ENCODE results near the gene EDC4. TPM values are rescaled to one million over a fixed set of nuclear protein-coding genes. Genes with fewer than 3 reads are reported as not detected.

The EDC4 gene
- total RNA-seq, 1 experiment from 2014 or later, result 106 TPM

GRCh38 chr16:67847064-67847861 lies 25.6 kb upstream of the EDC4 start, which contains the start of gene CENPT:
TSS of gene CENPT (minus strand) at chr16:67847693. CDS start at chr16:67833859, 13,834 bp downstream.
- H2AFZ ChIP-seq (ENCODE audit: low read length), result no peak within 1 kb of the TSS
- H3K4me2 ChIP-seq (ENCODE audit: insufficient read depth, insufficient read length, low read length), result peak within 1 kb of the TSS; percentile 82
- no peaks in the 10 kb centered on the region for H3K27me3 Mint-ChIP-seq (ENCODE audit: low read depth)
- WGBS (ENCODE audit: extremely low coverage, insufficient read length, low lambda C conversion rate), result no CpG with 5 or more reads among the region's 62 CpGs
- no peaks in the 10 kb centered on the region for H3K9me3 ChIP-seq (ENCODE audit: control insufficient read depth, low read depth, low read length)
- no peak within 1 kb of the TSS for H2BK120ac ChIP-seq (ENCODE audit: low read depth, low read length, poor library complexity, severe bottlenecking)
- no peaks in the 10 kb centered on the region for H4K20me1 ChIP-seq (ENCODE audit: control insufficient read depth, insufficient read depth, insufficient read length)
- peaks cover 14% of the 10 kb centered on the region for H3K23me2 ChIP-seq (ENCODE audit: insufficient read length, low read depth, low read length, poor library complexity, severe bottlenecking)
- TF ChIP-seq CTCF (conservative IDR thresholded peaks at IDR 0.05), result no peak
- peaks cover 40 to 44% of the 10 kb centered on the region in 2 experiments for H3K4me1 Mint-ChIP-seq
- H3K56ac ChIP-seq (ENCODE audit: insufficient read length, low read depth, low read length), result no peak within 1 kb of the TSS
- H2BK15ac ChIP-seq (ENCODE audit: low read depth, low read length), result no peak within 1 kb of the TSS
- H3K79me1 ChIP-seq (ENCODE audit: insufficient read depth, low read depth, low read length, poor library complexity, severe bottlenecking), result no peaks in the 10 kb centered on the region
- H3K4ac ChIP-seq (ENCODE audit: low read depth, low read length), result no peak within 1 kb of the TSS
- peak within 1 kb of the TSS; percentile 77 for H3K9ac ChIP-seq (ENCODE audit: extremely low read depth, insufficient read length, low read length)
- H3T11ph ChIP-seq (ENCODE audit: low read length), result no peak within 1 kb of the TSS
- H3K14ac ChIP-seq (ENCODE audit: insufficient read depth, low read length), result peak within 1 kb of the TSS; percentile 33
- H4K8ac ChIP-seq (replicated peaks; ENCODE audit: insufficient read length, low read depth, low read length), result no peak within 1 kb of the TSS
- H2BK12ac ChIP-seq (ENCODE audit: insufficient read length, low read depth, low read length), result no peak within 1 kb of the TSS
- no peak within 1 kb of the TSS for H3K18ac ChIP-seq (ENCODE audit: insufficient read length, low read depth, low read length)
- H3K23ac ChIP-seq (ENCODE audit: insufficient read length, low read depth, low read length), result no peak within 1 kb of the TSS
- no peak within 1 kb of the TSS for H4K5ac ChIP-seq (ENCODE audit: insufficient read length, low read depth, low read length)
- H2BK5ac ChIP-seq (ENCODE audit: insufficient read length, low read length), result no peak within 1 kb of the TSS
- no peaks in the 10 kb centered on the region for H3K27me3 ChIP-seq (ENCODE audit: insufficient read depth, low read length)
- peak within 1 kb of the TSS; percentile 94 to 98 for H3K4me3 Mint-ChIP-seq
- no peak within 1 kb of the TSS for H2AK5ac ChIP-seq (ENCODE audit: insufficient read length, low read length)
- peaks cover 21% of the 10 kb centered on the region; the same call in 1 of the 2 replicates for H3K79me2 ChIP-seq (ENCODE audit: insufficient read depth, low read length)
- no peak for DNase-seq
- H4K91ac ChIP-seq (ENCODE audit: insufficient read length, low read depth, low read length), result no peak within 1 kb of the TSS
- peaks cover 10% of the 10 kb centered on the region; the same call in 1 of the 2 replicates for H3K4me1 ChIP-seq (ENCODE audit: insufficient read depth, low read length)
- peak within 1 kb of the TSS; percentile 61 for H3K27ac ChIP-seq (ENCODE audit: insufficient read length, low read depth, low read length)
- H3K36me3 Mint-ChIP-seq (ENCODE audit: insufficient read depth in 1 of 3, low read depth in 3 of 3), result peaks cover 11 to 25% (median 16%) of the 10 kb centered on the region in 3 experiments
- no peak within 1 kb of the TSS for H2BK20ac ChIP-seq (ENCODE audit: low read depth, low read length, poor library complexity, severe bottlenecking)
- peak within 1 kb of the TSS; percentile 83 to 95 (median 93); a peak in 6 of 7 replicates for H3K27ac Mint-ChIP-seq
- peaks cover 0 to 2% of the 10 kb centered on the region in 2 experiments; a peak in 1 of 5 replicates for H3K9me3 Mint-ChIP-seq

All from H9 (cell line).